H1 (cell line): ENCODE results near the gene CCDC38. TPM values are rescaled to one million over a fixed set of nuclear protein-coding genes. Genes with fewer than 3 reads are reported as not detected.

Source experiments
- EZH2 ChIP-seq: fragments of 200-600 bp; sonication (generic); IDR thresholded peaks from 2 replicates; pipeline ENCODE4 v1.7.1; 2012; ENCODE audit warnings: low read depth, mild to moderate bottlenecking, moderate library complexity, low read length, inconsistent platforms; ENCODE audit not compliant: severe bottlenecking
- polyA plus RNA-seq, 7 experiments: library from polyadenylated mRNA; depleted of rRNA in 3 of 7; stranded (reverse) in 5 of 7; unstranded in 2 of 7; fragments of >200 nt in 5 of 7; fragments of 200-250 nt in 2 of 7; gene quantifications; 1 replicate in 5 of 7; 2 replicates in 1 of 7; 4 replicates in 1 of 7; pipeline versions ENCODE4 v1.2.1 to v1.2.3, GENCODE V29; 2011 to 2013; ENCODE audit warnings: missing spikeins in 2 of 7, mixed read lengths in 2 of 7
- total RNA-seq: library from RNA; stranded (reverse); fragmentation: NEBNext Ultra II Directional; extraction: Animal tissue kit (Norgen Biotek cat#: 25700); gene quantifications from 2 replicates; pipeline ENCODE4 v1.2.1, GENCODE V29; 2021
- TF ChIP-seq, protein P1 (sequence below): IDR thresholded peaks from 2 replicates; pipeline ENCODE4 v1.6.1; 2011; ENCODE audit warnings: low read depth, mild to moderate bottlenecking, low read length; ENCODE audit not compliant: insufficient read depth

CCDC38 gene
- total and polyA plus RNA-seq, 2 of the 8 experiments (the other 6 are each of a cell fraction or from before 2014, with no cell fraction given): not detected

DNA sequence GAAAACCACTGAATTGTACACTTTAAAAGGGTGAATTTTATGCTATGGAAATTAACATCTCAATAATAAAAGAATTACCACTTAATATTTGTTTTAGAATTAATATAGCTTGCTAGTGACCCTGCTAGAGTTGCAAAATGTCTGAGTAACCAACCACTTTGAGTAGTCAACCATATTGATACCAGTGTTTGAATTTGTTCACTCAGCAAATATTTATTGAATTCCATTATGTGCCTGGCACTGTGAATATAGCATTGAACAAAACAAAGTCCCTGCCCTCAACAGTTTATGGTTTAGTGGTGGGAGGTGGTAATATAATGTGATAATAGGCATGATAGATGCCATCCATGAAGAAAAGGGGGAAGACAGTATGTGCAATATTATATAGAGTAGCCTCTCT lies 79.1 kb downstream of the CCDC38 start (continued):
- TF ChIP-seq EZH2: no peak
- TF ChIP-seq, protein P1, sequence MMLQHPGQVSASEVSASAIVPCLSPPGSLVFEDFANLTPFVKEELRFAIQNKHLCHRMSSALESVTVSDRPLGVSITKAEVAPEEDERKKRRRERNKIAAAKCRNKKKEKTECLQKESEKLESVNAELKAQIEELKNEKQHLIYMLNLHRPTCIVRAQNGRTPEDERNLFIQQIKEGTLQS: no peak
